Measurements from ENCODE around the gene PDCD7.

PDCD7 gene

GRCh38 chr15:65110676-65111292 is 22.8 kb downstream of the PDCD7 start:
- H3K36me3 ChIP-seq: peaks cover 7% of the 10 kb centered on the region
- no peaks in the 10 kb centered on the region for H3K9me3 ChIP-seq (ENCODE audit: severe bottlenecking)
- TF ChIP-seq, protein P1, sequence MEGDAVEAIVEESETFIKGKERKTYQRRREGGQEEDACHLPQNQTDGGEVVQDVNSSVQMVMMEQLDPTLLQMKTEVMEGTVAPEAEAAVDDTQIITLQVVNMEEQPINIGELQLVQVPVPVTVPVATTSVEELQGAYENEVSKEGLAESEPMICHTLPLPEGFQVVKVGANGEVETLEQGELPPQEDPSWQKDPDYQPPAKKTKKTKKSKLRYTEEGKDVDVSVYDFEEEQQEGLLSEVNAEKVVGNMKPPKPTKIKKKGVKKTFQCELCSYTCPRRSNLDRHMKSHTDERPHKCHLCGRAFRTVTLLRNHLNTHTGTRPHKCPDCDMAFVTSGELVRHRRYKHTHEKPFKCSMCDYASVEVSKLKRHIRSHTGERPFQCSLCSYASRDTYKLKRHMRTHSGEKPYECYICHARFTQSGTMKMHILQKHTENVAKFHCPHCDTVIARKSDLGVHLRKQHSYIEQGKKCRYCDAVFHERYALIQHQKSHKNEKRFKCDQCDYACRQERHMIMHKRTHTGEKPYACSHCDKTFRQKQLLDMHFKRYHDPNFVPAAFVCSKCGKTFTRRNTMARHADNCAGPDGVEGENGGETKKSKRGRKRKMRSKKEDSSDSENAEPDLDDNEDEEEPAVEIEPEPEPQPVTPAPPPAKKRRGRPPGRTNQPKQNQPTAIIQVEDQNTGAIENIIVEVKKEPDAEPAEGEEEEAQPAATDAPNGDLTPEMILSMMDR (IDR thresholded peaks at IDR 0.05; ENCODE audit: low read depth, low read length): peak; percentile 14; the same call in 1 of the 2 replicates
- no peak overlapping the region for H3K4me3 ChIP-seq (ENCODE audit: low read depth, low read length)
- peak; percentile 94 for DNase-seq
- H3K27ac ChIP-seq: peak overlapping the region; percentile 45
- H3K27me3 ChIP-seq (ENCODE audit: insufficient read depth, low read depth, severe bottlenecking): no peaks in the 10 kb centered on the region

DNA sequence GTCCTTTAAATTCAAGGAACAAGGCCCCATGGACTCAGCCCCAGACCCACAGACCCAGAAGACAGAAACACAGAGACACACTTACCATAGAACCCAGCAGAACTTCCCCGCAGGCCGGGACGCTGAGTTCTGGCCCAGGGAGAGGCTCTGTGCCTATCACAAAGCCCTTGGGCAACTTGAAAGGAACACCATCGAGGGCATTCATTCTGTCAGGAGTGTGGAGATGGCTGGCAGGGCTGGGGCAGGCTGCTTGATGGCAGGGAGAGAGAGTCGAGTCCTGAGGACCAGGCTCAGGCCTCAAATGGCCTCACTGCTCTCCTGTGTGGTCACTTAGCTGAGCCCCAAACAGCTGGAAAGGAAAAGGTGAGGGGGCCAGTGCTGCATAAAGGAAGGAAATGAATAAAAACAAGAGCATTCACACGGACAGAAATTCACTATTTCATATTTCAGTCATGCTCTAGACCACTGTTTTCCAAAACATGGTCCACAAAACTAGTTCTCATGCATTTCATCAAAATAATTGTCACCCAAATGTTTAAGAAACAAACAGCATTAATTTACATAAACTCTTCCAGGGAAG is 27.5 kb downstream of the PDCD7 start:
- Histone ChIP-seq H3K9me3 (ENCODE audit: severe bottlenecking) (no peaks in the 10 kb centered on the region), H3K27ac (no peak overlapping the region), H3K27me3 (ENCODE audit: insufficient read depth, low read depth, severe bottlenecking) (no peaks in the 10 kb centered on the region), H3K4me3 (ENCODE audit: low read depth, low read length) (no peak overlapping the region), H3K36me3 (no peaks in the 10 kb centered on the region)
- DNase-seq: no peak
- TF ChIP-seq, protein P1 (IDR thresholded peaks at IDR 0.05; ENCODE audit: low read depth, low read length): no peak

DNA sequence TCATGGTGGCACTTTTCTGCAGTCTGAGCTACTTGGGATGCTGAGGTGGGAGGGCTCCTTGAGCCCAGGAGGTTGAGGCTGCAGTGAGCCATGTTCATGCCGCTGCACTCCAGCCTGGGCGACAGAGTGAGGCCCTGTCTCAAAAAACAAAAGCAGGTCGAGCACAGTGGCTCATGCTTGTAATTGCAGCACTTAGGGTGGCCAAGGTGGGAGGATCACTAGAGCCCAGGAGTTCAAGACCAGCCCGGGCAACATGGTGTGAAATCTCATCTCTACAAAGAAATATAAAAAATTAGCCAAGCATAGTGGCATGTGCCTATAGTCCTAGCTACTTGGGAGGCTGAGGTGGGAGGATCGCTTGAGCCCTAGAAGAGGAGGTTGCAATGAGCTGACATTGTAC is 28.6 kb downstream of the PDCD7 start:
- no peak for DNase-seq
- Histone ChIP-seq H3K4me3 (ENCODE audit: low read depth, low read length) (no peak overlapping the region), H3K36me3 (peaks cover 5% of the 10 kb centered on the region; the same call in 1 of the 2 replicates), H3K9me3 (ENCODE audit: severe bottlenecking) (no peaks in the 10 kb centered on the region), H3K27me3 (ENCODE audit: insufficient read depth, low read depth, severe bottlenecking) (no peaks in the 10 kb centered on the region), H3K27ac (no peak overlapping the region)
- TF ChIP-seq, protein P1 (IDR thresholded peaks at IDR 0.05; ENCODE audit: low read depth, low read length): no peak

DNA sequence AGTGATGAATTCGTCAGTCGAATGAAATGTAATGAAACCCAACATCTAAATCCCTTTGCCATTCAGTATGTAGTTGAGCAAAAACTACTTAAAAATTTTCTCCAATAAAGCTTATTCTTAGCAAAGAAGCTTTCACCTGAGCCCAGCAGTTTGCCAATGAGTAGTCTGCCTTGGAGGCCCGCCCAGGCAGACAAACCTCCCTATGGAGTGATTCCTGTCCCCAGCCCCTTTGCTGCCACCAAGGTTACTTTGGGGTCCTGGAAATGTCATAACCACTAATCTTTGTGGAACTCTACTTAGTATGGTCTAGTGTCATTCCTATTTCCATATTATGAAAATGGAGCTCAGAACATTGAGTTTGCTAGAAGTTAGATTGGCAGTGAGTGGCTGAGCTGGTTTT is 30.7 kb downstream of the PDCD7 start:
- peaks cover 9% of the 10 kb centered on the region for H3K36me3 ChIP-seq
- no peaks in the 10 kb centered on the region for H3K27me3 ChIP-seq (ENCODE audit: insufficient read depth, low read depth, severe bottlenecking)
- TF ChIP-seq, protein P1 (IDR thresholded peaks at IDR 0.05; ENCODE audit: low read depth, low read length): no peak
- no peak overlapping the region for H3K4me3 ChIP-seq (ENCODE audit: low read depth, low read length)
- DNase-seq: no peak
- H3K27ac ChIP-seq: no peak overlapping the region
- no peaks in the 10 kb centered on the region for H3K9me3 ChIP-seq (ENCODE audit: severe bottlenecking)

DNA sequence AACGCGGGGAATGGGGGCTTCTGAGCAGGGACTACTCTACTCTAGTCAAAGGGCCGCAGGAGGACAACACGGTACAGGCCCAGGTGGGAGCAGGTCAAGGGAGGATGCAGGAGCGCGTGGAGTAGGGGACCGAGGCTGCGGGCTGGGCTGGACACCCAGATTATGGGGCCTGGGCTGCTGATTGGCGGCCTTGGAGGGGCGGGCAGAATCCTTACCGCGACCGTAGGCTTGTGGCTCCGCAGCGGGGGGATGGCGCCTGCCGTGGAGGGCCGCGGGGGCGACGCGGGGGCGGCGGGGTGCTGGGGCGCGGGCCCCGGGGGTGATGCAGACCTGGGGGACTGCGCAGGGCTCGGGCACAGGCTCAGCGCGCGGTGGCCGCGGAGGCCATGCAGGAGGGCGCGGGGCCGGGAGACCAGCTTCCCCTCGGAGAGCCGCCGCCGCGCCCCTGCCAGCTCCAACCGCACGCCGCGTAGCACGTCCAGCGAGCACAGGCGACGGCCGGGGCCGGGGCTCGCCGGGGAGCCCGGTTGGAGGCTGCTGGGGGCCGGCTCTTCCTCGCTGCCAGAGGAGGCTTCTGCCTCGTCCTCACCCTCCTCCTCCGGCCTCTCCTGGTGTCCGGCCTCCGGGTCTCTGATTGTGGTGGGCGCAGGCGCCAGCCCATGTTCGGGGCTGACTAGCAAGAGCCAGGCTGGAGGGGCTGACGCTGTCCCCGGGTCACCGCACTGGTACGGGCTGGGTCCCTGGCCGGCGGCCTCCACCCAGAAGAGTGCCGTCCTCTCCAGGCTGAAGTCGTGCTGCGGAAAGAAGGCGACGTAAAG is 31.5 kb downstream of the PDCD7 start:
- no peak for DNase-seq
- no peak overlapping the region for H3K27ac ChIP-seq
- TF ChIP-seq, protein P1 (IDR thresholded peaks at IDR 0.05; ENCODE audit: low read depth, low read length): no peak
- no peaks in the 10 kb centered on the region for H3K27me3 ChIP-seq (ENCODE audit: insufficient read depth, low read depth, severe bottlenecking)
- peaks cover 9% of the 10 kb centered on the region for H3K36me3 ChIP-seq
- no peak overlapping the region for H3K4me3 ChIP-seq (ENCODE audit: low read depth, low read length)
- no peaks in the 10 kb centered on the region for H3K9me3 ChIP-seq (ENCODE audit: severe bottlenecking)

Measured in WERI-Rb-1 (cell line).